T-helper 2 cell treated with Interferon-gamma antibody and Interleukin-4, amounts not matched to agents 5 μg/mL and 100 μg/mL, for 36 hours (primary cell): ENCODE data around the gene ADGRG1.

ENCODE experiments used
- DNase-seq: peaks from one replicate; pipeline ENCODE4 v3.0.0; 2021; ENCODE audit warnings: low spot score
- H3K27ac Mint-ChIP-seq: one replicate; pipeline ENCODE4 v1.8.0; 2021; ENCODE audit warnings: mild to moderate bottlenecking, mixed read lengths
- H3K27me3 Mint-ChIP-seq: one replicate; pipeline ENCODE4 v1.8.0; 2021; ENCODE audit warnings: low read depth, mixed read lengths
- H3K36me3 Mint-ChIP-seq: one replicate; pipeline ENCODE4 v1.8.0; 2021; ENCODE audit warnings: low read depth, mixed read lengths
- H3K4me1 Mint-ChIP-seq: one replicate; pipeline ENCODE4 v1.8.0; 2021; ENCODE audit warnings: low read depth, mixed read lengths
- H3K4me3 Mint-ChIP-seq: one replicate; pipeline ENCODE4 v1.8.0; 2022; ENCODE audit warnings: mild to moderate bottlenecking, moderate library complexity, mixed read lengths
- H3K9me3 Mint-ChIP-seq: one replicate; pipeline ENCODE4 v1.8.0; 2021; ENCODE audit warnings: mixed read lengths

Gene ADGRG1

GRCh38 chr16:57620335-57621231 is 7.8 kb upstream of the ADGRG1 start:
- no peaks in the 10 kb centered on the region for H3K9me3 Mint-ChIP-seq

GRCh38 chr16:57621521-57622271 is 6.7 kb upstream of the ADGRG1 start:
- Mint-ChIP-seq H3K27ac (no peak overlapping the region), H3K36me3 (no peaks in the 10 kb centered on the region), H3K27me3 (peaks cover 3% of the 10 kb centered on the region), H3K4me1 (peaks cover 3% of the 10 kb centered on the region), H3K4me3 (no peak overlapping the region), H3K9me3 (no peaks in the 10 kb centered on the region)
- no peak for DNase-seq

More at GRCh38 chr16:57620335-57621231, 7.8 kb upstream of the ADGRG1 start:
- H3K27ac Mint-ChIP-seq, result no peak overlapping the region
- peaks cover 3% of the 10 kb centered on the region for H3K4me1 Mint-ChIP-seq
- H3K4me3 Mint-ChIP-seq, result no peak overlapping the region
- H3K36me3 Mint-ChIP-seq, result no peaks in the 10 kb centered on the region
- DNase-seq, result no peak
- peaks cover 3% of the 10 kb centered on the region for H3K27me3 Mint-ChIP-seq

GRCh38 chr16:57622361-57623250 is 5.8 kb upstream of the ADGRG1 start:
- no peak for DNase-seq
- Mint-ChIP-seq H3K27ac (no peak overlapping the region), H3K9me3 (no peaks in the 10 kb centered on the region), H3K27me3 (peaks cover 10% of the 10 kb centered on the region), H3K4me1 (peaks cover 1% of the 10 kb centered on the region), H3K4me3 (no peak overlapping the region), H3K36me3 (no peaks in the 10 kb centered on the region)

- Mint-ChIP-seq H3K9me3 (no peaks in the 10 kb centered on the region), H3K36me3 (no peaks in the 10 kb centered on the region), H3K27me3 (peaks cover 13% of the 10 kb centered on the region), H3K4me3 (no peak overlapping the region), H3K4me1 (peaks cover under 1% of the 10 kb centered on the region), H3K27ac (no peak overlapping the region)
- no peak for DNase-seq
These were observed 5.0 kb upstream of the ADGRG1 start for GRCh38 chr16:57623251-57624043.

GRCh38 chr16:57624044-57624688 is 4.3 kb upstream of the ADGRG1 start:
- no peak for DNase-seq
- Mint-ChIP-seq H3K36me3 (no peaks in the 10 kb centered on the region), H3K27ac (no peak overlapping the region), H3K9me3 (no peaks in the 10 kb centered on the region), H3K4me1 (peaks cover 7% of the 10 kb centered on the region), H3K27me3 (peaks cover 20% of the 10 kb centered on the region), H3K4me3 (no peak overlapping the region)

GRCh38 chr16:57624806-57625500 is 3.5 kb upstream of the ADGRG1 start:
- DNase-seq, result no peak
- Mint-ChIP-seq H3K4me3 (no peak overlapping the region), H3K36me3 (no peaks in the 10 kb centered on the region), H3K4me1 (peaks cover 7% of the 10 kb centered on the region), H3K27ac (no peak overlapping the region), H3K9me3 (no peaks in the 10 kb centered on the region), H3K27me3 (peaks cover 20% of the 10 kb centered on the region)

GRCh38 chr16:57626420-57627170 is 1.8 kb upstream of the ADGRG1 start:
- Mint-ChIP-seq H3K27ac (no peak overlapping the region), H3K4me3 (no peak overlapping the region), H3K27me3 (peaks cover 29% of the 10 kb centered on the region), H3K4me1 (peaks cover 10% of the 10 kb centered on the region), H3K9me3 (no peaks in the 10 kb centered on the region), H3K36me3 (no peaks in the 10 kb centered on the region)
- DNase-seq, result no peak

GRCh38 chr16:57627184-57627871 is 1.1 kb upstream of the ADGRG1 start:
- Mint-ChIP-seq H3K36me3 (no peaks in the 10 kb centered on the region), H3K9me3 (no peaks in the 10 kb centered on the region), H3K4me1 (peaks cover 10% of the 10 kb centered on the region), H3K27ac (no peak overlapping the region), H3K27me3 (peaks cover 29% of the 10 kb centered on the region), H3K4me3 (no peak overlapping the region)
- no peak for DNase-seq

- H3K27ac Mint-ChIP-seq, result no peak overlapping the region
- H3K36me3 Mint-ChIP-seq, result no peaks in the 10 kb centered on the region
- peaks cover 29% of the 10 kb centered on the region for H3K27me3 Mint-ChIP-seq
- H3K4me3 Mint-ChIP-seq, result peak overlapping the region; percentile 27
- no peak for DNase-seq
- H3K4me1 Mint-ChIP-seq, result peaks cover 10% of the 10 kb centered on the region
- H3K9me3 Mint-ChIP-seq, result no peaks in the 10 kb centered on the region
These were observed 408 bp downstream of the ADGRG1 start for GRCh38 chr16:57628783-57629293.

GRCh38 chr16:57629516-57630406 is 1.3 kb downstream of the ADGRG1 start:
- no peaks in the 10 kb centered on the region for H3K36me3 Mint-ChIP-seq
- no peak overlapping the region for H3K27ac Mint-ChIP-seq
- no peak overlapping the region for H3K4me3 Mint-ChIP-seq
- H3K27me3 Mint-ChIP-seq, result peaks cover 29% of the 10 kb centered on the region
- peaks cover 10% of the 10 kb centered on the region for H3K4me1 Mint-ChIP-seq
- DNase-seq, result no peak
- no peaks in the 10 kb centered on the region for H3K9me3 Mint-ChIP-seq
